ENCODE results near the gene HAS3. TPM values are rescaled to one million over a fixed set of nuclear protein-coding genes. Genes with fewer than 3 reads are reported as not detected.

The HAS3 gene
- total RNA-seq, 2 donors from 2014 or later = 1.8 to 2.7 TPM

- DNase-seq (ENCODE audit: low spot score) (no peak), ATAC-seq (ENCODE audit: insufficient number of reproducible peaks, low FRiP score, low read depth) (no peak)
- no peaks in the 10 kb centered on the region for H3K9me3 ChIP-seq
- no peak overlapping the region for H3K27ac ChIP-seq
- peaks cover 14% of the 10 kb centered on the region for H3K36me3 ChIP-seq
- TF ChIP-seq CTCF (IDR thresholded peaks at IDR 0.05) = no peak
- H3K27me3 ChIP-seq (replicated peaks; ENCODE audit: insufficient read depth) = no peaks in the 10 kb centered on the region
- peaks cover 22 to 29% of the 10 kb centered on the region in 2 donors for H3K4me1 ChIP-seq (ENCODE audit: control insufficient read depth in 1 of 2, low read depth in 2 of 2)
- peak overlapping the region; percentile 71 for H3K4me3 ChIP-seq
Measured at GRCh38 chr16:69107316-69107962, 2.0 kb downstream of the HAS3 start.

GRCh38 chr16:69108064-69108904 is 2.8 kb downstream of the HAS3 start:
- ATAC-seq (ENCODE audit: insufficient number of reproducible peaks, low FRiP score, low read depth) = no peak
- Histone ChIP-seq H3K27ac (no peak overlapping the region), H3K36me3 (peaks cover 14% of the 10 kb centered on the region), H3K9me3 (no peaks in the 10 kb centered on the region), H3K4me1 (ENCODE audit: control insufficient read depth in 1 of 2, low read depth in 2 of 2) (peaks cover 22 to 29% of the 10 kb centered on the region in 2 donors), H3K4me3 (peak overlapping the region; percentile 71), H3K27me3 (replicated peaks; ENCODE audit: insufficient read depth) (no peaks in the 10 kb centered on the region)
- DNase-seq (ENCODE audit: low spot score) = no peak
- no peak for TF ChIP-seq CTCF (IDR thresholded peaks at IDR 0.05)

GRCh38 chr16:69108905-69109252 is 3.4 kb downstream of the HAS3 start:
- H3K4me1 ChIP-seq (ENCODE audit: control insufficient read depth in 1 of 2, low read depth in 2 of 2) = peaks cover 22 to 29% of the 10 kb centered on the region in 2 donors
- no peaks in the 10 kb centered on the region for H3K9me3 ChIP-seq
- ATAC-seq (ENCODE audit: insufficient number of reproducible peaks, low FRiP score, low read depth) = no peak
- no peak overlapping the region for H3K4me3 ChIP-seq
- H3K27ac ChIP-seq = no peak overlapping the region
- H3K36me3 ChIP-seq = peaks cover 15% of the 10 kb centered on the region
- no peaks in the 10 kb centered on the region for H3K27me3 ChIP-seq (replicated peaks; ENCODE audit: insufficient read depth)
- TF ChIP-seq CTCF (IDR thresholded peaks at IDR 0.05) = no peak
- DNase-seq (ENCODE audit: low spot score) = no peak

GRCh38 chr16:69109486-69110270 is 4.2 kb downstream of the HAS3 start:
- ATAC-seq (ENCODE audit: insufficient number of reproducible peaks, low FRiP score, low read depth) (no peak), DNase-seq (ENCODE audit: low spot score) (no peak)
- H3K4me1 ChIP-seq (ENCODE audit: control insufficient read depth in 1 of 2, low read depth in 2 of 2) = peaks cover 22 to 29% of the 10 kb centered on the region in 2 donors
- H3K4me3 ChIP-seq = no peak overlapping the region
- H3K27me3 ChIP-seq (replicated peaks; ENCODE audit: insufficient read depth) = no peaks in the 10 kb centered on the region
- H3K27ac ChIP-seq = no peak overlapping the region
- no peaks in the 10 kb centered on the region for H3K9me3 ChIP-seq
- no peak for TF ChIP-seq CTCF (IDR thresholded peaks at IDR 0.05)
- H3K36me3 ChIP-seq = peaks cover 21% of the 10 kb centered on the region

GRCh38 chr16:69110406-69110805 is 5.0 kb downstream of the HAS3 start:
- no peak for ATAC-seq (ENCODE audit: insufficient number of reproducible peaks, low FRiP score, low read depth)
- peaks cover 29% of the 10 kb centered on the region for H3K36me3 ChIP-seq
- DNase-seq (ENCODE audit: low spot score) = no peak
- no peaks in the 10 kb centered on the region for H3K27me3 ChIP-seq (replicated peaks; ENCODE audit: insufficient read depth)
- no peak overlapping the region for H3K4me3 ChIP-seq
- peaks cover 19 to 25% of the 10 kb centered on the region in 2 donors for H3K4me1 ChIP-seq (ENCODE audit: control insufficient read depth in 1 of 2, low read depth in 2 of 2)
- no peak for TF ChIP-seq CTCF (IDR thresholded peaks at IDR 0.05)
- no peak overlapping the region for H3K27ac ChIP-seq
- no peaks in the 10 kb centered on the region for H3K9me3 ChIP-seq

All from thoracic aorta (tissue), 2 donors.